NCI-H524 treated with DMSO at 0.1 percent for 48 hours (cell line): Measurements from ENCODE around the gene URM1.
A peak's percentile ranks its signal among the peaks of the same experiment; 100 is the strongest.

Source experiments
- DNase-seq: peaks from one replicate; lab custom pipeline; 2025; lab: John Stamatoyannopoulos, UW

URM1 gene

DNA sequence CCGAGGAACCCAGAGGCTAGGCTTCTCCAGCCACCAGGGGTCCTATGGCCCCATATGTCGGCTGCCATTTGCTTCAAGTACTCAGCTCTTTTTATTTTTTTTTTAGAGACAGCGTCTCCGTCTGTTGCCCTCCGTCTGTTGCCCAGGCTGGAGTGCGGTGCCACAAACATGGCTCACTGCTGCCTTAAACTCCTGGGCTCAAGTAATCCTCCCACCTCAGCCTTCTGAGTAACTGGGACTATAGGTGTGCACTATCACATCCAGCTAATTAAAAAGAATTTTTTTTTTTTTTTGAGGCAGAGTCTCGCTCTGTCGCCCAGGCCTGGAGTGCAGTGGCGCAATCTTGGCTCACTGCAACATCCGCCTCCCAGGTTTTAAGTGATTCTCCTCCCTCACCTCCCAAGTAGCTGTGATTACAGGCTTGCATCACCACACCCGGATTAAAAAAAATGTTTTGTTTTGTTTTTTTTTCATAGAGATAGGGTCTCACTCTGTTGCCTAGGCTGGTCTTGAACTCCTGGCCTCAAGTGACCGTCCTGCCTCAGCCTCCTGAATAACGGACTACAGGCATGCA is 58.4 kb downstream of the URM1 start:
- peak; percentile 95 for DNase-seq

DNA sequence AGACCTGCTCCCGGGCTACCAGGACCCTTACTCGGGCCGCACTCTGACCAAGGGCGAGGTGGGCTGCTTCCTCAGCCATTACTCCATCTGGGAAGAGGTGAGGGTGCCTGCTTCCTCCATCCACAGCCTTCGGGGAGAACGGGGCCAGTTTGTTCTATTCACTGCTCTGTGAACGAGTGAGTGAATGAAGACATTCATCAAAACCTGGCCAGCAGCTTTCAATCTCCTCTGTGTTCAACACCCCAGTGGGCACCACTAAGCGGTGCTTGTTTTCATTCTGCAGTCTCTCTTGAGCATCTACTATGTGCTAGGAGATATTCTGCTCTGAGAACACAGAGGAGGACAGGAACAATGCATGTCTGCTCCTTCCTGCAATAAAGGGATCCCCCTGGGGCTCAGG is 60.0 kb downstream of the URM1 start:
- DNase-seq = no peak

DNA sequence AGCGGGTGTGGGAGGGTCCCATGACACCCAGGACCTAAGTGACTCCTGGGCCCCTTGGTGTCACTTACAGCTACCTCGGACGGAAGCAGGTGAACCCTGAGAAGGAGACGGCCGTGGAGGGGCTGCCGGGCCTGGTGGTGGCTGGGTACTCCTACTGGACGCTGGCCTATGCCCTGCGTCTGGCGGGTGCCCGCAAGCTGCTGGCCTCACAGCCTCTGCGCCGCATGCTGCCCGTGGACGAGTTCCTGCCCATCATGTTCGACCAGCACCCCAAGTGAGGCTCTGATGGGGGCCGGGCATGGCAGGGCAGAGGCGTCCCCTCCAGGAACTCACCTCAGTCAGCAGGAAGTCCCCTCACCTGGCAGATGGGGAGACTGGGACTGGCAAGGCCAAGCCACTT is 63.2 kb downstream of the URM1 start:
- DNase-seq = no peak

GRCh38 chr9:128435611-128436010 is 64.4 kb downstream of the URM1 start:
- no peak for DNase-seq

- no peak for DNase-seq
Measured at GRCh38 chr9:128438343-128439109, 67.4 kb downstream of the URM1 start.

- no peak for DNase-seq
Measured at GRCh38 chr9:128439273-128439672, 68.1 kb downstream of the URM1 start.
